Activated B cell treated with CpG ODN at 0.5 μM for 24 hours (primary cell): ENCODE measurements around the gene CCT6A. TPM values are rescaled to one million over a fixed set of nuclear protein-coding genes. Genes with fewer than 3 reads are reported as not detected.

Source experiments
- ATAC-seq: fragments of 200-7000 bp; cut with Tn5 transposase; one replicate; pipeline ENCODE4 v1.10.0; 2021; ENCODE audit warnings: low read depth, mild to moderate bottlenecking, moderate library complexity
- CTCF ChIA-PET: fragments of 350-600 bp; sonication (Branson Sonifier 250); formaldehyde crosslinking; loops from one replicate; lab custom pipeline; 2021; ENCODE audit warnings: antibody characterized with exemption; lab: Charles Lee
- POLR2A ChIA-PET: fragments of 350-600 bp; sonication (Branson Sonifier 250); formaldehyde crosslinking; loops from one replicate; lab custom pipeline; 2021; ENCODE audit warnings: antibody characterized with exemption; lab: Charles Lee
- DNase-seq: peaks from one replicate; pipeline ENCODE4 v3.0.0; 2022
- H3K27ac Mint-ChIP-seq: one replicate; pipeline ENCODE4 v1.8.0; 2020; ENCODE audit warnings: mixed read lengths
- H3K27me3 Mint-ChIP-seq: one replicate; pipeline ENCODE4 v1.8.0; 2021; ENCODE audit warnings: mixed read lengths
- H3K36me3 Mint-ChIP-seq: one replicate; pipeline ENCODE4 v1.8.0; 2021; ENCODE audit warnings: low read depth, mixed read lengths
- H3K4me1 Mint-ChIP-seq: one replicate; pipeline ENCODE4 v1.8.0; 2021; ENCODE audit warnings: mixed read lengths
- H3K4me3 Mint-ChIP-seq: one replicate; pipeline ENCODE4 v1.8.0; 2020; ENCODE audit warnings: mild to moderate bottlenecking, mixed read lengths
- H3K9me3 Mint-ChIP-seq: one replicate; pipeline ENCODE4 v1.8.0; 2020; ENCODE audit warnings: mixed read lengths
- intact Hi-C: fragments of 100-400 bp; cut with micrococcal nuclease; formaldehyde crosslinking; loops from one replicate; pipeline ENCODE4 v1.15.1; 2024
- total RNA-seq: library from RNA; stranded (reverse); gene quantifications from 2 replicates; pipeline ENCODE4 v1.2.3, GENCODE V29; 2022
- TF ChIP-seq, protein P1 (sequence below): fragments of 200-600 bp; IDR thresholded peaks from one replicate; pipeline ENCODE4 v1.8.0; 2022; ENCODE audit warnings: antibody characterized with exemption, mild to moderate bottlenecking

CCT6A gene, protein sequence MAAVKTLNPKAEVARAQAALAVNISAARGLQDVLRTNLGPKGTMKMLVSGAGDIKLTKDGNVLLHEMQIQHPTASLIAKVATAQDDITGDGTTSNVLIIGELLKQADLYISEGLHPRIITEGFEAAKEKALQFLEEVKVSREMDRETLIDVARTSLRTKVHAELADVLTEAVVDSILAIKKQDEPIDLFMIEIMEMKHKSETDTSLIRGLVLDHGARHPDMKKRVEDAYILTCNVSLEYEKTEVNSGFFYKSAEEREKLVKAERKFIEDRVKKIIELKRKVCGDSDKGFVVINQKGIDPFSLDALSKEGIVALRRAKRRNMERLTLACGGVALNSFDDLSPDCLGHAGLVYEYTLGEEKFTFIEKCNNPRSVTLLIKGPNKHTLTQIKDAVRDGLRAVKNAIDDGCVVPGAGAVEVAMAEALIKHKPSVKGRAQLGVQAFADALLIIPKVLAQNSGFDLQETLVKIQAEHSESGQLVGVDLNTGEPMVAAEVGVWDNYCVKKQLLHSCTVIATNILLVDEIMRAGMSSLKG
- total RNA-seq = 149 and 158 TPM in 2 replicates

DNA sequence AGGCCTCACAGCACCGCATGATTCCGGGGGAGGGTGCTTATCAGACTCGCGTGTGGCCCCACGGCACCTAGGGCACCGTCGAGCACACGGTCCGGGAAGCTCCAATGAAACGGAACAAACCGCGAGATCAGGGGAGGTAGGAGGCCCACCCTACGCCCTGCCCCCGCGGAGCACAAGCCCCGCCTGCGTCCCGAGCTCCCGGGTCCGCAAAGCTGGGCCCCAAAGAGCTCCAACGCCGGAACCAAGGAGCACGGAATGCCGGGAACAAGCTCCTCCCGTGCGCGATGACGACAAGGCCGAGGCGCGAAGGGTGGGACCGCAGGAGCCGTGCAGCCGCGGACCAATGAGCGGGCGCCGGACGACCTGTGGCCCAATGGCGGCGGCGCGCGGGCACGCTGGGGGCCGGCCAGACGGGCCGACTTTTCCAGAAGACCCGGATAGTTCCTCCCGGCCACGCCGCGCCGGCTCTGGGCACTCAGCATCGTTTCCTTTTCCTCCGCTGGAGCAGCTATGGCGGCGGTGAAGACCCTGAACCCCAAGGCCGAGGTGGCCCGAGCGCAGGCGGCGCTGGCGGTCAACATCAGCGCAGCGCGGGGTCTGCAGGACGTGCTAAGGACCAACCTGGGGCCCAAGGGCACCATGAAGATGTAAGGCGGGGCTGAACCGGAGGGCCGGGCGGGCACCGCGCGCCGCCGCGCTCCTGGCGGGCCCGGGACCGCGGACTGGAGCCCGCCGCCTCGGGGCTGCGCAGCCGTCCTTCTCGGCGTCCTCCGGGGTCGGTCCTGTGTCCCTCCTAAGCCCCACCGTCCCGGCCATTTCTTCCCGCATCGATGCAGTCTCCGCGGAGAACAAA lies at the start of gene CCT6A, which contains the start of gene PSPH:
CCT6A (plus strand) TSS at position 427 of the 853 bp plus-strand sequence; CDS start at position 511, 84 bp downstream.
PSPH (minus strand) TSS at position 106 of the 853 bp plus-strand sequence. CDS start 30,232 bp downstream, outside the sequence.
- POLR2A ChIA-PET = interaction anchor here (0.6 to 1.6 kb wide), 19 partner anchors 9 to 1292 kb away, joined by 3 to 57 read pairs (median 4); partner anchors contain the start of genes CHCHD2, LANCL2, NIPSNAP2 and SEC61G

GRCh38 chr7:56003749-56004148 lies 47.8 kb upstream of the CCT6A start:
- H3K4me1 Mint-ChIP-seq = peaks cover 6% of the 10 kb centered on the region
- no peaks in the 10 kb centered on the region for H3K27me3 Mint-ChIP-seq
- POLR2A ChIA-PET = interaction anchor here (0.6 kb wide), 1 partner anchor 13 kb away, joined by 3 read pairs; no protein-coding TSS in a partner anchor
- intact Hi-C loops = no loop called here
- TF ChIP-seq, protein P1, sequence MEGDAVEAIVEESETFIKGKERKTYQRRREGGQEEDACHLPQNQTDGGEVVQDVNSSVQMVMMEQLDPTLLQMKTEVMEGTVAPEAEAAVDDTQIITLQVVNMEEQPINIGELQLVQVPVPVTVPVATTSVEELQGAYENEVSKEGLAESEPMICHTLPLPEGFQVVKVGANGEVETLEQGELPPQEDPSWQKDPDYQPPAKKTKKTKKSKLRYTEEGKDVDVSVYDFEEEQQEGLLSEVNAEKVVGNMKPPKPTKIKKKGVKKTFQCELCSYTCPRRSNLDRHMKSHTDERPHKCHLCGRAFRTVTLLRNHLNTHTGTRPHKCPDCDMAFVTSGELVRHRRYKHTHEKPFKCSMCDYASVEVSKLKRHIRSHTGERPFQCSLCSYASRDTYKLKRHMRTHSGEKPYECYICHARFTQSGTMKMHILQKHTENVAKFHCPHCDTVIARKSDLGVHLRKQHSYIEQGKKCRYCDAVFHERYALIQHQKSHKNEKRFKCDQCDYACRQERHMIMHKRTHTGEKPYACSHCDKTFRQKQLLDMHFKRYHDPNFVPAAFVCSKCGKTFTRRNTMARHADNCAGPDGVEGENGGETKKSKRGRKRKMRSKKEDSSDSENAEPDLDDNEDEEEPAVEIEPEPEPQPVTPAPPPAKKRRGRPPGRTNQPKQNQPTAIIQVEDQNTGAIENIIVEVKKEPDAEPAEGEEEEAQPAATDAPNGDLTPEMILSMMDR = no peak
- H3K27ac Mint-ChIP-seq = no peak overlapping the region
- CTCF ChIA-PET = interaction anchor here (1.7 to 5.5 kb wide), 2 partner anchors 70 to 362 kb away, joined by 6 to 48 read pairs; no protein-coding TSS in a partner anchor
- H3K36me3 Mint-ChIP-seq = peaks cover 13% of the 10 kb centered on the region
- no peak for ATAC-seq
- H3K9me3 Mint-ChIP-seq = no peaks in the 10 kb centered on the region
- no peak for DNase-seq
- no peak overlapping the region for H3K4me3 Mint-ChIP-seq

More for the DNA sequence above, at the start of gene CCT6A, which contains the start of gene PSPH:
- H3K4me3 Mint-ChIP-seq = peak within 1 kb of the TSS; percentile 88
- no peaks in the 10 kb centered on the region for H3K9me3 Mint-ChIP-seq
- no peaks in the 10 kb centered on the region for H3K27me3 Mint-ChIP-seq
- peak within 1 kb of the TSS; percentile 88 for H3K27ac Mint-ChIP-seq
- TF ChIP-seq, protein P1 = no peak
- ATAC-seq = peak; percentile 90
- H3K36me3 Mint-ChIP-seq = peaks cover 45% of the 10 kb centered on the region
- H3K4me1 Mint-ChIP-seq = peaks cover 27% of the 10 kb centered on the region
- peak; percentile 88 for DNase-seq
- CTCF ChIA-PET = interaction anchor here (1.2 kb wide), 1 partner anchor 13 kb away, joined by 5 read pairs; no protein-coding TSS in a partner anchor
- intact Hi-C loops = loop anchor here (1.0 to 5.0 kb wide), 8 partner anchors 13 to 686 kb away; partner anchors contain the start of genes CHCHD2, LANCL2, MRPS17 and NIPSNAP2

DNA sequence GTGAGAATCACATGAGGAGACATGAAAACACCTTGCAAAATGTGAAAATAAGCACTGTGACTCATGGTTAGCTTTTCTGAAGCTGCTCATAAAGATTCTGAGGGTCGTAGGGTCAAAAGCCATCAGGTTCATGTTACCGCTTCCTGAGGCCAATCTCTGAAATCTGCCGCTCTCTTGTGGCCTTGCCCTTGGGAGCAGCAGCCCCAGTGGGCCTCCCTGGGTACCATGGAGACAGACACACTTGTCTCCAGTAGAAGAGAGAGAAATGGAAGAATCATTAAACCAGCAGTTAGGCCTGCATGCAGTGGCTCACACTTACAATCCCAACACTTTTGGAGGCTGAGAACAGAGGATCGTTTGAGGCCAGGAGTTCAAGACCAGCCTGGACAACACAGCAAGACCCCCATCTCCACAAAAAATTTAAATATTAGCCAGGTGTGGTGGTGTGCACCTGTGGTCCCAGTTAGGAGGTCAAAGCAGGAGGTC lies 44.4 kb upstream of the CCT6A start:
- TF ChIP-seq, protein P1 = no peak
- Mint-ChIP-seq H3K4me3 (no peak overlapping the region), H3K9me3 (no peaks in the 10 kb centered on the region), H3K27ac (no peak overlapping the region), H3K36me3 (no peaks in the 10 kb centered on the region), H3K4me1 (no peaks in the 10 kb centered on the region), H3K27me3 (no peaks in the 10 kb centered on the region)
- ChIA-PET CTCF (interaction anchor here (0.8 to 5.5 kb wide), 3 partner anchors 10 to 67 kb away, joined by 3 to 48 read pairs (median 5); partner anchors contain the start of gene SUMF2), POLR2A (no interaction called here)
- intact Hi-C loops = loop anchor here (5.0 kb wide), 2 partner anchors 365 to 725 kb away; no protein-coding TSS in a partner anchor
- DNase-seq (no peak), ATAC-seq (no peak)

- POLR2A ChIA-PET = no interaction called here
- CTCF ChIA-PET = interaction anchor here (1.5 to 5.5 kb wide), 2 partner anchors 57 to 66 kb away, joined by 5 to 48 read pairs; partner anchors contain the start of gene SUMF2
- no peaks in the 10 kb centered on the region for H3K36me3 Mint-ChIP-seq
- H3K9me3 Mint-ChIP-seq = no peaks in the 10 kb centered on the region
- ATAC-seq = no peak
- no peaks in the 10 kb centered on the region for H3K27me3 Mint-ChIP-seq
- no peak overlapping the region for H3K27ac Mint-ChIP-seq
- H3K4me1 Mint-ChIP-seq = no peaks in the 10 kb centered on the region
- DNase-seq = no peak
- TF ChIP-seq, protein P1 = no peak
- intact Hi-C loops = loop anchor here (5.0 kb wide), 2 partner anchors 366 to 726 kb away; no protein-coding TSS in a partner anchor
- no peak overlapping the region for H3K4me3 Mint-ChIP-seq
Observed at GRCh38 chr7:56007891-56008290, 43.7 kb upstream of the CCT6A start.
